Activated CD4-positive, alpha-beta T cell treated with anti-CD3 and anti-CD28 coated beads for 1 hour (primary cell): ENCODE data around the gene MAML1.

ENCODE experiments used
- DNase-seq: peaks from one replicate; pipeline ENCODE4 v3.0.0-alpha.2; 2020

The MAML1 gene

GRCh38 chr5:179822444-179822990 lies 89.9 kb downstream of the MAML1 start:
- DNase-seq: no peak

GRCh38 chr5:179823937-179824744 lies 91.5 kb downstream of the MAML1 start:
- no peak for DNase-seq

GRCh38 chr5:179824745-179825112 lies 92.1 kb downstream of the MAML1 start:
- no peak for DNase-seq

- no peak for DNase-seq
Measured at GRCh38 chr5:179825655-179826182, 93.1 kb downstream of the MAML1 start.
